Stimulated activated CD8-positive, alpha-beta memory T cell treated with anti-CD3 and anti-CD28 coated beads, Interleukin-15, amount 100 ng/mL, for 4 hours (primary cell): Measurements from ENCODE around the gene LHPP.

Experiments used
- DNase-seq, 2 donors: peaks; one replicate each; pipeline ENCODE4 v3.0.0-alpha.2; 2020; ENCODE audit warnings: low read depth in 2 of 2

LHPP gene

DNA sequence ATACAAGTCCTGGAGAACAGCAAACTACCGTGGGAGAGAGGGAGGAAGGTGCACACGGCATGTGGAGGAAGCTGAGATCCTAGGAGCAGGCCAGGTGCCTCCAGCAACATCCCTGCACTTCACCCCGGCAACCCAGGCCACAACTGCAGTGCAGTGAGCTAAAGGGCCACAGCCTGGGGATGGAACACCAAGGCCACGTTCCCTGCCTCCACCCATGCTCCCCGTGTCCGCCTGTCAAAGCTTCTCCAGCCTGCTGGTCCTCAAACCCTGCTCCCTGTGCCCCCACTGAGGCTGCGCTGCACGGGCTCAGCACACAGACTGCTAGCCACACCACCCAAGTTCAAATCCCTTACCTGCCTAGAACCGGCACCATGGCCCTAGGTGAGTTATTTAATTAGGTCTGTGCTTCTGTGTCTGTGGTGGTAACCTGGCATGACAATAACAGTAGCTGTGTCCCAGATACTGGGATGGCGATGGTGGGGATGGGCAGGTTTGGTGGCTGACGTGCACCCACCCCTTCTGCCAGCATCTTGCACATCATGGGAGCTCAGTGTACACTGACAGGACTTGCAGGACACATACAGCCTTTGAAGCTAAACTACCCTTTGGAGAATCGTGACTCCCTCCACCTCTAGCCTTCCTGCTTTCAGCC is 197.1 kb downstream of the LHPP start:
- no peak for DNase-seq

GRCh38 chr10:124659380-124659779 is 197.8 kb downstream of the LHPP start:
- DNase-seq, result no peak

- DNase-seq, result no peak
Measured at GRCh38 chr10:124660404-124661125, 198.9 kb downstream of the LHPP start.

GRCh38 chr10:124661660-124662180 is 200.1 kb downstream of the LHPP start:
- DNase-seq, result no peak

- DNase-seq, result no peak
Measured at GRCh38 chr10:124663228-124663627, 201.6 kb downstream of the LHPP start.
